ENCODE measurements around the gene MEGF8. TPM values are rescaled to one million over a fixed set of nuclear protein-coding genes. Genes with fewer than 3 reads are reported as not detected.

Gene MEGF8
- total and polyA plus RNA-seq, 2 of the 13 experiments (the other 11 are each of a cell fraction or from before 2014, with no cell fraction given): 4.0 to 8.8 TPM

- TF ChIP-seq ZNF788 (CRISPR knock-in tag; IDR thresholded peaks at IDR 0.05; ENCODE audit: borderline replicate concordance): no peak
- TF ChIP-seq FOXK2 (IDR thresholded peaks at IDR 0.05): no peak
- TF ChIP-seq ZNF20 (CRISPR knock-in tag; IDR thresholded peaks at IDR 0.05): no peak
- no peak; the same call in 1 of the 2 replicates for TF ChIP-seq NR2F2 (IDR thresholded peaks at IDR 0.05; ENCODE audit: borderline replicate concordance, low read depth)
- no peak for TF ChIP-seq TP53 (CRISPR knock-in tag; conservative IDR thresholded peaks at IDR 0.05)
- no peak for TF ChIP-seq ZNF333 (CRISPR knock-in tag; IDR thresholded peaks at IDR 0.05; ENCODE audit: borderline replicate concordance)
- peak; percentile 30 for TF ChIP-seq ISL2 (CRISPR knock-in tag; IDR thresholded peaks at IDR 0.05)
- TF ChIP-seq, protein P1, sequence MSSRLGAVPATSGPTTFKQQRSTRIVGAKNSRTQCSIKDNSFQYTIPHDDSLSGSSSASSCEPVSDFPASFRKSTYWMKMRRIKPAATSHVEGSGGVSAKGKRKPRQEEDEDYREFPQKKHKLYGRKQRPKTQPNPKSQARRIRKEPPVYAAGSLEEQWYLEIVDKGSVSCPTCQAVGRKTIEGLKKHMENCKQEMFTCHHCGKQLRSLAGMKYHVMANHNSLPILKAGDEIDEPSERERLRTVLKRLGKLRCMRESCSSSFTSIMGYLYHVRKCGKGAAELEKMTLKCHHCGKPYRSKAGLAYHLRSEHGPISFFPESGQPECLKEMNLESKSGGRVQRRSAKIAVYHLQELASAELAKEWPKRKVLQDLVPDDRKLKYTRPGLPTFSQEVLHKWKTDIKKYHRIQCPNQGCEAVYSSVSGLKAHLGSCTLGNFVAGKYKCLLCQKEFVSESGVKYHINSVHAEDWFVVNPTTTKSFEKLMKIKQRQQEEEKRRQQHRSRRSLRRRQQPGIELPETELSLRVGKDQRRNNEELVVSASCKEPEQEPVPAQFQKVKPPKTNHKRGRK (CRISPR knock-in tag; IDR thresholded peaks at IDR 0.05): no peak
- no peak for TF ChIP-seq ZMAT3 (CRISPR knock-in tag; conservative IDR thresholded peaks at IDR 0.05)
- TF ChIP-seq THYN1 (CRISPR knock-in tag; IDR thresholded peaks at IDR 0.05; ENCODE audit: borderline replicate concordance, low read depth): 0 out of 2 replicates have a peak, but pooled peaks have one; percentile 23
- TF ChIP-seq GLI4 (CRISPR knock-in tag; IDR thresholded peaks at IDR 0.05; ENCODE audit: borderline replicate concordance): no peak; the same call in 1 of the 2 replicates
- no peak for TF ChIP-seq FOXC1 (CRISPR knock-in tag; IDR thresholded peaks at IDR 0.05; ENCODE audit: borderline replicate concordance)
- TF ChIP-seq NCOA2 (CRISPR knock-in tag; IDR thresholded peaks at IDR 0.05): no peak
- peak; percentile 64; the same call in 1 of the 2 replicates for TF ChIP-seq TBX2 (CRISPR knock-in tag; IDR thresholded peaks at IDR 0.05; ENCODE audit: borderline replicate concordance)
- peak; percentile 58 for TF ChIP-seq HNRNPUL1 (IDR thresholded peaks at IDR 0.05; ENCODE audit: low read depth, low read length)
- no peak for TF ChIP-seq ZNF790 (CRISPR knock-in tag; IDR thresholded peaks at IDR 0.05; ENCODE audit: borderline replicate concordance)
- TF ChIP-seq ZBTB25 (CRISPR knock-in tag; IDR thresholded peaks at IDR 0.05): no peak; the same call in 1 of the 2 replicates
- no peak for TF ChIP-seq TCF7L2 (IDR thresholded peaks at IDR 0.05; ENCODE audit: low read depth, low read length)
- 0 out of 2 replicates have a peak, but pooled peaks have one; percentile 39 for TF ChIP-seq ETV6 (CRISPR knock-in tag; conservative IDR thresholded peaks at IDR 0.05)
- TF ChIP-seq, protein P2, sequence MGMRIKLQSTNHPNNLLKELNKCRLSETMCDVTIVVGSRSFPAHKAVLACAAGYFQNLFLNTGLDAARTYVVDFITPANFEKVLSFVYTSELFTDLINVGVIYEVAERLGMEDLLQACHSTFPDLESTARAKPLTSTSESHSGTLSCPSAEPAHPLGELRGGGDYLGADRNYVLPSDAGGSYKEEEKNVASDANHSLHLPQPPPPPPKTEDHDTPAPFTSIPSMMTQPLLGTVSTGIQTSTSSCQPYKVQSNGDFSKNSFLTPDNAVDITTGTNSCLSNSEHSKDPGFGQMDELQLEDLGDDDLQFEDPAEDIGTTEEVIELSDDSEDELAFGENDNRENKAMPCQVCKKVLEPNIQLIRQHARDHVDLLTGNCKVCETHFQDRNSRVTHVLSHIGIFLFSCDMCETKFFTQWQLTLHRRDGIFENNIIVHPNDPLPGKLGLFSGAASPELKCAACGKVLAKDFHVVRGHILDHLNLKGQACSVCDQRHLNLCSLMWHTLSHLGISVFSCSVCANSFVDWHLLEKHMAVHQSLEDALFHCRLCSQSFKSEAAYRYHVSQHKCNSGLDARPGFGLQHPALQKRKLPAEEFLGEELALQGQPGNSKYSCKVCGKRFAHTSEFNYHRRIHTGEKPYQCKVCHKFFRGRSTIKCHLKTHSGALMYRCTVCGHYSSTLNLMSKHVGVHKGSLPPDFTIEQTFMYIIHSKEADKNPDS (CRISPR knock-in tag; IDR thresholded peaks at IDR 0.05): no peak
- TF ChIP-seq HNF4A (CRISPR knock-in tag; IDR thresholded peaks at IDR 0.05): no peak
- TF ChIP-seq SALL2 (CRISPR knock-in tag; IDR thresholded peaks at IDR 0.05): no peak; the same call in 1 of the 2 replicates
- no peak for TF ChIP-seq ZSCAN22 (CRISPR knock-in tag; IDR thresholded peaks at IDR 0.05)
- TF ChIP-seq ZEB1 (IDR thresholded peaks at IDR 0.05; ENCODE audit: insufficient replicate concordance, low read depth): no peak
- TF ChIP-seq BRD4 (CRISPR knock-in tag; IDR thresholded peaks at IDR 0.05): no peak
- no peak for TF ChIP-seq TCF12 (IDR thresholded peaks at IDR 0.05)
- TF ChIP-seq TCF12 (CRISPR knock-in tag; IDR thresholded peaks at IDR 0.05): no peak
These were observed 45.3 kb upstream of the MEGF8 start (continued) for GRCh38 chr19:42279902-42280814.
